ENCODE results near the gene ITGA7. TPM values are rescaled to one million over a fixed set of nuclear protein-coding genes. Genes with fewer than 3 reads are reported as not detected.

The ITGA7 gene
- total and polyA plus RNA-seq, 2 of the 8 experiments (the other 6 are each of a cell fraction or from before 2014, with no cell fraction given) = 57.6 to 86.1 TPM

DNA sequence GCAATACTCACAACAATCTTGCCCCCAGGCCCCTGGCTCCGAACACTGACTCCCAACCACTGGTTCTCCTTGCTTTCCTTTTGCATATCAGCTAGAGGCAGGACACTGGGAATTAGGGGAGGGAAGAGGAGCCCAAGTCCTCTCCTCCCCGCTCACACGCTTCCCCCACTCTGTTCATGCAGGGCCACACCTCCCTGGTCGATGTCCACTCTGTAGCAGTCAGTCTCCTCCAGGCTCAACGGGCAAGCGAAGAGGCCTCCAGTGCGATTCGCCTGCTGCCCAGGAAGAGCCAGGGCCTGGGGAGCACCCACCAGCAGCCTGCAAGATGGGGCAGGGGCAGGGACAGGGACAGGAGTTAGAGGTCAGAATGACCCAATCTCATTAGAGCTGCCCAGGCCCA is 4.8 kb downstream of the ITGA7 start:
- Histone ChIP-seq H3K79me1 (ENCODE audit: low read depth, low read length) (peaks cover 14% of the 10 kb centered on the region; the same call in 1 of the 2 replicates), H3K27me3 (replicated peaks in 1 of 4; ENCODE audit: control insufficient read depth in 3 of 4, extremely low read depth in 1 of 4, insufficient read depth in 3 of 4, low read length in 3 of 4) (peaks cover 0 to 3% (median 0%) of the 10 kb centered on the region in 4 experiments; a peak in 3 of 7 replicates), H3K18ac (ENCODE audit: extremely low read depth, low read length) (no peak overlapping the region), H3K79me2 (ENCODE audit: control insufficient read depth in 1 of 2, insufficient read depth in 2 of 2, low read length in 2 of 2) (peaks cover 0 to 32% of the 10 kb centered on the region in 2 experiments; a peak in 2 of 4 replicates), H4K20me1 (replicated peaks in 1 of 2; ENCODE audit: control insufficient read depth in 1 of 2, insufficient read depth in 2 of 2, low read length in 2 of 2) (peaks cover 0 to 16% of the 10 kb centered on the region in 2 experiments), H3K56ac (replicated peaks; ENCODE audit: insufficient read length, low read depth, low read length) (no peak overlapping the region), H4K91ac (replicated peaks; ENCODE audit: insufficient read length, low read length) (no peak overlapping the region), H3K9ac (replicated peaks in 1 of 4; ENCODE audit: extremely low read depth in 1 of 4, low read depth in 3 of 4, low read length in 3 of 4) (no peak overlapping the region), H2BK12ac (ENCODE audit: low read depth, low read length) (no peak overlapping the region), H3K14ac (ENCODE audit: insufficient read length) (no peak overlapping the region), H3K36me3 (ENCODE audit: control insufficient read depth in 2 of 4, insufficient read depth in 4 of 4, low read length in 3 of 4) (peaks cover 0 to 3% (median 1%) of the 10 kb centered on the region in 4 experiments; a peak in 2 of 8 replicates), H2AFZ (ENCODE audit: low read length) (no peak overlapping the region), H2AK5ac (ENCODE audit: low read depth, low read length) (no peak overlapping the region), H3K4ac (replicated peaks; ENCODE audit: insufficient read length, low read depth, low read length) (no peak overlapping the region), H3K4me1 (replicated peaks in 1 of 4; ENCODE audit: control insufficient read depth in 3 of 4, insufficient read depth in 4 of 4, low read length in 3 of 4) (peaks cover 0 to 13% (median 6%) of the 10 kb centered on the region in 4 experiments; a peak in 5 of 7 replicates), H2BK5ac (ENCODE audit: low read depth, low read length) (0 out of 2 replicates have a peak overlapping the region, but pooled peaks have one; percentile 16), H2BK120ac (replicated peaks; ENCODE audit: low read depth, low read length) (no peak overlapping the region), H3K23ac (ENCODE audit: insufficient read length) (no peak overlapping the region), H3K4me2 (ENCODE audit: insufficient read depth in 1 of 2, low read depth in 2 of 2, low read length in 2 of 2) (no peak overlapping the region), H2BK20ac (ENCODE audit: low read length) (no peak overlapping the region), H3K9me3 (ENCODE audit: insufficient read depth in 2 of 2, low read depth in 1 of 2, low read length in 1 of 2) (no peaks in the 10 kb centered on the region), H4K8ac (ENCODE audit: extremely low read depth, insufficient read depth, low read length) (no peak overlapping the region), H2BK15ac (ENCODE audit: low read length) (no peak overlapping the region), H4K5ac (ENCODE audit: insufficient read length, low read depth, low read length) (no peak overlapping the region), H3K27ac (ENCODE audit: low read depth, low read length) (no peak overlapping the region; the same call in 1 of the 2 replicates), H3K4me3 (ENCODE audit: extremely low read depth in 1 of 4, insufficient read depth in 2 of 4, low read depth in 3 of 4, low read length in 4 of 4) (no peak overlapping the region), H3K23me2 (ENCODE audit: low read depth, low read length) (peaks cover 11% of the 10 kb centered on the region; the same call in 1 of the 2 replicates)
- 94% methylated on average over 8 of the region's 8 CpGs; no CpG with 5 or more reads in 1 of the 2 experiments for WGBS, 2 experiments (ENCODE audit: extremely low coverage in 1 of 2, insufficient coverage in 1 of 2, insufficient read length in 1 of 2, insufficient replicate concordance in 2 of 2, low coverage in 1 of 2, low lambda C conversion rate in 2 of 2, missing lambda C conversion rate in 1 of 2)
- FAIRE-seq = no peak
- CTCF ChIA-PET (ENCODE audit: partially characterized antibody) = interaction anchor here (0.6 to 5.1 kb wide), 7 partner anchors 11 to 46 kb away, joined by 3 to 38 read pairs (median 3); partner anchors contain the start of gene RDH5
- POLR2A ChIA-PET (ENCODE audit: partially characterized antibody) = no interaction called here
- DNase-seq (ENCODE audit: low read depth in 1 of 2, low spot score in 2 of 2) = no peak
- TF ChIP-seq SP1 (IDR thresholded peaks at IDR 0.05; ENCODE audit: low read depth, low read length) = no peak
